Endothelial cell of umbilical vein (primary cell): ENCODE data around the gene CAMSAP3. TPM values are rescaled to one million over a fixed set of nuclear protein-coding genes. Genes with fewer than 3 reads are reported as not detected.

Experiments used
- BruUV-seq: library from RNA; stranded (reverse); fragments of 400-500 nt; replicated peaks from 2 replicates; lab custom pipeline; 2021; lab: Mats Ljungman, UMichigan
- CTCF ChIA-PET: fragments of 300-600, 350-600 bp; sonication (Branson Sonifier 250); formaldehyde crosslinking; loops from one replicate; lab custom pipeline; 2021; ENCODE audit warnings: antibody characterized with exemption, inconsistent platforms; lab: Charles Lee
- POLR2A ChIA-PET: fragments of 300-600, 350-600 bp; sonication (Branson Sonifier 250); formaldehyde crosslinking; loops from one replicate; lab custom pipeline; 2021; ENCODE audit warnings: antibody characterized with exemption, inconsistent platforms; lab: Charles Lee
- DNase-seq: peaks from one replicate; pipeline ENCODE4 v3.0.0-alpha.2; 2011; ENCODE audit warnings: low read depth, low spot score
- FAIRE-seq: peaks from 2 replicates; lab custom pipeline; 2011; peaks lifted over from hg19 to GRCh38; lab: Jason Lieb, UNC
- H2AFZ ChIP-seq: 2 replicates; pipeline ENCODE4 v1.6.0; 2012; ENCODE audit warnings: low read depth, low read length, control low read depth, inconsistent platforms
- H3K27ac ChIP-seq: 2 replicates; pipeline ENCODE4 v1.5.1; 2011; ENCODE audit warnings: low read depth, mild to moderate bottlenecking, control low read depth, low read length, moderate library complexity; ENCODE audit not compliant: insufficient read depth
- H3K27me3 ChIP-seq, 2 experiments: 2 replicates each; pipeline versions ENCODE4 v1.6.0 to v1.6.1; 2011; ENCODE audit warnings: low read length in 2 of 2, mixed read lengths in 1 of 2; ENCODE audit not compliant: control insufficient read depth in 2 of 2, insufficient read depth in 2 of 2
- H3K36me3 ChIP-seq, 2 experiments: 2 replicates in 1 of 2; 3 replicates in 1 of 2; pipeline ENCODE4 v1.5.1; 2011; ENCODE audit warnings: low read length in 2 of 2, mild to moderate bottlenecking in 1 of 2, moderate library complexity in 1 of 2; ENCODE audit not compliant: control insufficient read depth in 2 of 2, insufficient read depth in 2 of 2; ENCODE audit errors: extremely low read depth in 1 of 2
- H3K4me1 ChIP-seq: 3 replicates; pipeline ENCODE4 v1.5.1; 2011; ENCODE audit warnings: mild to moderate bottlenecking, low read length; ENCODE audit not compliant: control insufficient read depth, insufficient read depth; ENCODE audit errors: extremely low read depth
- H3K4me2 ChIP-seq: 2 replicates; pipeline ENCODE4 v1.6.1; 2011; ENCODE audit warnings: low read length, control low read depth, mixed read lengths; ENCODE audit not compliant: insufficient read depth
- H3K4me3 ChIP-seq, 3 experiments: fragments of 200-600 bp in 1 of 3; sonication (generic), shearing (Covaris generic) in 1 of 3; replicated peaks in 1 of 3; 2 replicates each; pipeline ENCODE4 v1.5.1; 2011 to 2016; ENCODE audit warnings: control low read depth in 3 of 3, low read length in 3 of 3, mild to moderate bottlenecking in 2 of 3, inconsistent platforms in 1 of 3, low read depth in 1 of 3, moderate library complexity in 1 of 3; ENCODE audit not compliant: insufficient read depth in 1 of 3
- H3K79me2 ChIP-seq: 2 replicates; pipeline ENCODE4 v1.6.0; 2012; ENCODE audit warnings: low read length, inconsistent platforms; ENCODE audit not compliant: control insufficient read depth, insufficient read depth
- H3K9ac ChIP-seq: replicated peaks from 2 replicates; pipeline ENCODE3; 2011; ENCODE audit warnings: low read length, control low read depth; ENCODE audit not compliant: insufficient read depth; ENCODE audit errors: extremely low read depth
- H3K9me1 ChIP-seq: replicated peaks from 3 replicates; pipeline ENCODE4 v1.6.0; 2011; ENCODE audit warnings: mild to moderate bottlenecking, low read length; ENCODE audit not compliant: control insufficient read depth, insufficient read depth; ENCODE audit errors: extremely low read depth
- H3K9me3 ChIP-seq: replicated peaks from 2 replicates; pipeline ENCODE4 v1.5.1; 2012; ENCODE audit warnings: low read length, inconsistent platforms; ENCODE audit not compliant: control insufficient read depth, insufficient read depth
- H4K20me1 ChIP-seq: replicated peaks from 2 replicates; pipeline ENCODE3; 2011; ENCODE audit warnings: mild to moderate bottlenecking, low read length; ENCODE audit not compliant: control insufficient read depth, insufficient read depth; ENCODE audit errors: extremely low read depth
- CTCF ChIP-seq, 2 donors: IDR thresholded peaks; 1 replicate in 1 of 2; 2 replicates in 1 of 2; pipeline ENCODE4 v1.5.1; 2011; ENCODE audit warnings: low read length in 2 of 2, mild to moderate bottlenecking in 2 of 2, moderate library complexity in 2 of 2, control low read depth in 1 of 2, inconsistent platforms in 1 of 2, low read depth in 1 of 2; ENCODE audit not compliant: insufficient read depth in 1 of 2; ENCODE audit errors: extremely low read depth in 1 of 2
- EZH2 ChIP-seq: IDR thresholded peaks from 2 replicates; pipeline ENCODE4 v1.6.1; 2012; ENCODE audit warnings: borderline replicate concordance, low read depth, mild to moderate bottlenecking, moderate library complexity, low read length, inconsistent platforms; ENCODE audit not compliant: severe bottlenecking
- FOS ChIP-seq: IDR thresholded peaks from 2 replicates; pipeline ENCODE4 v1.6.1; 2011; ENCODE audit warnings: mild to moderate bottlenecking, low read length, moderate library complexity, borderline replicate concordance; ENCODE audit not compliant: insufficient read depth
- GATA2 ChIP-seq: IDR thresholded peaks from 2 replicates; pipeline ENCODE4 v1.7.0; 2011; ENCODE audit warnings: low read depth, mild to moderate bottlenecking, moderate library complexity, mixed read lengths, low read length; ENCODE audit not compliant: insufficient read length, insufficient read depth
- JUN ChIP-seq: IDR thresholded peaks from 2 replicates; pipeline ENCODE4 v1.6.1; 2011; ENCODE audit warnings: borderline replicate concordance, low read depth; ENCODE audit not compliant: insufficient read length, insufficient read depth
- MAX ChIP-seq: IDR thresholded peaks from 2 replicates; pipeline ENCODE4 v1.6.1; 2011; ENCODE audit not compliant: insufficient read depth, insufficient read length
- MYC ChIP-seq: IDR thresholded peaks from one replicate; pipeline ENCODE4 v1.6.1; 2011; ENCODE audit warnings: mild to moderate bottlenecking, low read depth, low read length
- POLR2A ChIP-seq: IDR thresholded peaks from 2 replicates; pipeline ENCODE4 v1.6.1; 2012; ENCODE audit warnings: low read depth, mild to moderate bottlenecking, control low read depth, low read length
- POLR2AphosphoS5 ChIP-seq: IDR thresholded peaks from 2 replicates; pipeline ENCODE4 v1.6.1; 2012; ENCODE audit warnings: low read depth, mild to moderate bottlenecking, control low read depth, low read length, moderate library complexity; ENCODE audit not compliant: insufficient read depth
- dilution Hi-C: fragments of 300-500 bp; cut with MboI; formaldehyde crosslinking; loops from one replicate; pipeline ENCODE4 v1.15.0; 2019; ENCODE audit warnings: low sequenced_read_pairs; ENCODE audit not compliant: extremely low pct_ligation_motif_present
- intact Hi-C: fragments of 100-400 bp; cut with micrococcal nuclease; formaldehyde crosslinking; loops from one replicate; pipeline ENCODE4 v1.10.0; 2022
- polyA plus RNA-seq, 4 experiments: library from polyadenylated mRNA; depleted of rRNA in 3 of 4; stranded (reverse) in 3 of 4; unstranded in 1 of 4; fragments of >200 nt; gene quantifications; 2 replicates each; pipeline versions ENCODE4 v1.2.1 to v1.2.3, GENCODE V29; 2011 to 2012; ENCODE audit warnings: missing spikeins in 1 of 4
- total RNA-seq: library from RNA; stranded (reverse); gene quantifications from 2 replicates; pipeline ENCODE4 v1.2.3, GENCODE V29; 2021

CAMSAP3 gene
- total and polyA plus RNA-seq, 2 donors (not counting 3 experiments of a cell fraction or from before 2014, with no cell fraction given) = 0.11 to 0.22 TPM

- no peaks in the 10 kb centered on the region for H4K20me1 ChIP-seq
- H3K79me2 ChIP-seq = no peaks in the 10 kb centered on the region
- dilution Hi-C loops (no loop called here), intact Hi-C loops (loop anchor here (10.0 kb wide), 1 partner anchor 457 kb away; no protein-coding TSS in a partner anchor)
- peaks cover 3 to 32% of the 10 kb centered on the region in 2 experiments for H3K36me3 ChIP-seq
- no peak overlapping the region for H3K4me2 ChIP-seq
- ChIA-PET CTCF (no interaction called here), POLR2A (no interaction called here)
- no peak overlapping the region for H3K9ac ChIP-seq
- no peaks in the 10 kb centered on the region for H3K9me1 ChIP-seq
- no peak overlapping the region for H3K27ac ChIP-seq
- no peaks in the 10 kb centered on the region for H3K4me1 ChIP-seq
- H3K9me3 ChIP-seq = no peaks in the 10 kb centered on the region
- DNase-seq (no peak), FAIRE-seq (no peak)
- no peak for TF ChIP-seq CTCF (IDR thresholded peaks at IDR 0.05; ENCODE audit: extremely low read depth in 1 of 2, insufficient read depth in 1 of 2, low read depth in 1 of 2, low read length in 2 of 2)
- no peak for TF ChIP-seq POLR2AphosphoS5
- no peak for TF ChIP-seq POLR2A
- H3K27me3 ChIP-seq = no peaks in the 10 kb centered on the region
- BruUV-seq = no TSS peak
- no peak overlapping the region for H2AFZ ChIP-seq
- no peak overlapping the region for H3K4me3 ChIP-seq
Measured at GRCh38 chr19:7561325-7561724, 34.3 kb upstream of the CAMSAP3 start.

- Histone ChIP-seq H3K79me2 (no peaks in the 10 kb centered on the region), H3K9ac (no peak overlapping the region), H3K27me3 (no peaks in the 10 kb centered on the region), H3K4me2 (no peak overlapping the region), H3K9me3 (no peaks in the 10 kb centered on the region), H4K20me1 (no peaks in the 10 kb centered on the region), H3K9me1 (no peaks in the 10 kb centered on the region), H3K27ac (no peak overlapping the region), H2AFZ (no peak overlapping the region), H3K4me3 (no peak overlapping the region), H3K36me3 (peaks cover 0 to 21% of the 10 kb centered on the region in 2 experiments), H3K4me1 (no peaks in the 10 kb centered on the region)
- BruUV-seq = no TSS peak
- dilution Hi-C loops = no loop called here
- intact Hi-C loops = loop anchor here (10.0 kb wide), 1 partner anchor 458 kb away; no protein-coding TSS in a partner anchor
- TF ChIP-seq MAX (no peak), EZH2 (no peak), MYC (no peak), POLR2AphosphoS5 (no peak), POLR2A (no peak), GATA2 (no peak), FOS (no peak), JUN (no peak), CTCF (IDR thresholded peaks at IDR 0.05; ENCODE audit: extremely low read depth in 1 of 2, insufficient read depth in 1 of 2, low read depth in 1 of 2, low read length in 2 of 2) (no peak)
- FAIRE-seq = no peak
- ChIA-PET CTCF (interaction anchor here (6.9 kb wide), 1 partner anchor 118 kb away, joined by 137 read pairs; the partner anchor contains the start of gene TRAPPC5), POLR2A (no interaction called here)
- no peak for DNase-seq
Measured at GRCh38 chr19:7562646-7563393, 32.8 kb upstream of the CAMSAP3 start.
